Ishikawa (cell line): Measurements from ENCODE around the gene SELPLG.

Experiments
- CEBPB ChIP-seq: IDR thresholded peaks from 2 replicates; pipeline ENCODE4 v1.6.1; 2012
- CREB1 ChIP-seq: IDR thresholded peaks from 2 replicates; pipeline ENCODE4 v1.6.1; 2012; ENCODE audit warnings: low read depth
- EGR1 ChIP-seq: IDR thresholded peaks from 2 replicates; pipeline ENCODE4 v1.6.1; 2012
- EP300 ChIP-seq: IDR thresholded peaks from 2 replicates; pipeline ENCODE4 v1.6.1; 2012; ENCODE audit warnings: borderline replicate concordance
- FOXM1 ChIP-seq: IDR thresholded peaks from 2 replicates; pipeline ENCODE4 v1.6.1; 2012; ENCODE audit warnings: low read depth, borderline replicate concordance
- NFIC ChIP-seq: IDR thresholded peaks from 2 replicates; pipeline ENCODE4 v1.6.1; 2012
- RAD21 ChIP-seq: IDR thresholded peaks from 2 replicates; pipeline ENCODE4 v1.6.1; 2012; ENCODE audit warnings: low read depth
- TAF1 ChIP-seq: IDR thresholded peaks from 2 replicates; pipeline ENCODE4 v1.6.1; 2012; ENCODE audit warnings: low read depth, mild to moderate bottlenecking
- TCF12 ChIP-seq: IDR thresholded peaks from 2 replicates; pipeline ENCODE4 v1.6.1; 2012; ENCODE audit warnings: low read depth
- TEAD4 ChIP-seq: IDR thresholded peaks from 2 replicates; pipeline ENCODE4 v1.6.1; 2012
- YY1 ChIP-seq: IDR thresholded peaks from 2 replicates; pipeline ENCODE4 v1.6.1; 2012; ENCODE audit warnings: low read depth
- ZBTB7A ChIP-seq: IDR thresholded peaks from 2 replicates; pipeline ENCODE4 v1.6.1; 2012; ENCODE audit warnings: low read depth
- TF ChIP-seq, protein P1 (sequence below): IDR thresholded peaks from 2 replicates; pipeline ENCODE4 v1.6.1; 2012
- TF ChIP-seq, protein P2 (sequence below): IDR thresholded peaks from 2 replicates; pipeline ENCODE4 v1.6.1; 2012
- TF ChIP-seq, protein P3 (sequence below): IDR thresholded peaks from 2 replicates; pipeline ENCODE4 v1.6.1; 2012; ENCODE audit warnings: low read depth, mild to moderate bottlenecking

SELPLG gene

DNA sequence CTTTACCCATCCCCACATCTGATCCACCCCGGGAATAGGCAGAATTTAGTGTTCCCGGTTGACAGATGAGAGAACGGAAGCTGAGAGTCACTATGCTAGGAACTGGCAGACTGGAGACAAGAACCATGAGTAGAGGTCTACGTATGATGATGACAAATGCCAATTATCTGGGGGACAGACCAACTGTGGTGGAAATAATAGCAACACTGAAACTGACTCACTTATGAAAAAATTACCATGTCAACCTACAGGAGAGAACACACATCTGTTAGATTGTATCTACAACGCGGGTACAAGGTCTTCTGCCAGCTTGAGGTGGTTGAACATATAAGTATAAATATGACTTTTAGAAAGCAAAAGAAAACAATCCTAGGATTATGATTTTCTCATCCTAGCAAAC, 15.4 kb upstream of the SELPLG start:
- TF ChIP-seq TAF1 = no peak

DNA sequence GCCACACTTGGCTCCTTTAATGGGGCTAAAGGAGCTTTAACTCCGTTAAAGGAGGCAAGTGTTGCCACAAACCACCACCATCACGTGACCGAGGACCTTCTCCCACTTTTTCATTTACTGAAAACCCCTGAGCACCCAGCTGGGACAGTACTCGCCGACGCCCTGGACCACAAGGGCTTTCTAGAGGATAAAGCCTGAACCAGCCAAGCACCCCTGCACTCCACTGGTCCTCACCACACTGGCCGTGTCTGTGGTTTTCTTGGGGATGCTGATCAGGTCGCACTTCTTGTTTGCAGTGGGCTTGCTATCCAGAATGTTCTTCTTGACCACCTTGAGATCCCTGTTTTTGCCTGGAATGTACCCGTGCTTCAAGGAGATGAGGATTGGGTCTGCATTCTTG, 14.7 kb upstream of the SELPLG start:
- TF ChIP-seq, protein P1, sequence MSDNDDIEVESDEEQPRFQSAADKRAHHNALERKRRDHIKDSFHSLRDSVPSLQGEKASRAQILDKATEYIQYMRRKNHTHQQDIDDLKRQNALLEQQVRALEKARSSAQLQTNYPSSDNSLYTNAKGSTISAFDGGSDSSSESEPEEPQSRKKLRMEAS = no peak
- TF ChIP-seq FOXM1 (no peak), YY1 (no peak), CEBPB (no peak), RAD21 (no peak), NFIC (no peak), TAF1 (no peak), EP300 (no peak), TCF12 (no peak)

DNA sequence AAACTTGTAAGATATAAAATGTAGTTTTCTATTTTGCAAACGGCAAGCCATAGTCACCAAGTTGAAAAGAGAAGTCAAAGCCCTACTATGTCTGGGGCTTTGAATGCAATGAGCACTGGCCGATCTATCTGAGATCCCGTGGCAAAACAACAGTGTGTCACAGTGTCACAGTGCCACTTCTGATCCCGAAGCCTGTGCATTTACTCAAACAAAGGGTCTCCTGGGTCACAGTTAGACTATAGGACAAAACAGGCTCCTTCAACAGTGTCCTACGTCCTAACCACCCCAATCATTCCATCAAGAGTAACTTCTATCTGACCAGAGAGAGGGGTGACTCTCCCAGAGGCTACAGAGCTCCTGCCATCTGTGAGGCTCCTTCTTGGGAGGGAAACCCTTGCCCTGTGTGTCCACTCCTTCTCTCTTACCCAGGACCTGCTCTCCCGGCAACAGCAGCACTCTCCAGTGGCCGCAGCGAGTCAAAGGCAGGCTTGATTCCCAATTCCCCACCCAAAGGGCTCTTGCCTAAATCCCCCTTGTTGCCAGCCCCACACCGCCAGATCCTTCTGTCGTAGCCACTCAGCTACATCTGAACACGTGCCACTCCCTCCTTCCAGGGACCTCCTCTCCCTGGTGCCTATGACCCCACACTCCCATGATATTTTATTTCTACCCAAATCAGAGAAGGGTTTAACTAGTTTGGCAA, 14.0 kb upstream of the SELPLG start:
- no peak for TF ChIP-seq EGR1
- TF ChIP-seq YY1 = no peak
- TF ChIP-seq NFIC = no peak
- TF ChIP-seq, protein P2, sequence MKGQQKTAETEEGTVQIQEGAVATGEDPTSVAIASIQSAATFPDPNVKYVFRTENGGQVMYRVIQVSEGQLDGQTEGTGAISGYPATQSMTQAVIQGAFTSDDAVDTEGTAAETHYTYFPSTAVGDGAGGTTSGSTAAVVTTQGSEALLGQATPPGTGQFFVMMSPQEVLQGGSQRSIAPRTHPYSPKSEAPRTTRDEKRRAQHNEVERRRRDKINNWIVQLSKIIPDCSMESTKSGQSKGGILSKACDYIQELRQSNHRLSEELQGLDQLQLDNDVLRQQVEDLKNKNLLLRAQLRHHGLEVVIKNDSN = no peak
- TF ChIP-seq EP300 = no peak
- no peak for TF ChIP-seq RAD21

DNA sequence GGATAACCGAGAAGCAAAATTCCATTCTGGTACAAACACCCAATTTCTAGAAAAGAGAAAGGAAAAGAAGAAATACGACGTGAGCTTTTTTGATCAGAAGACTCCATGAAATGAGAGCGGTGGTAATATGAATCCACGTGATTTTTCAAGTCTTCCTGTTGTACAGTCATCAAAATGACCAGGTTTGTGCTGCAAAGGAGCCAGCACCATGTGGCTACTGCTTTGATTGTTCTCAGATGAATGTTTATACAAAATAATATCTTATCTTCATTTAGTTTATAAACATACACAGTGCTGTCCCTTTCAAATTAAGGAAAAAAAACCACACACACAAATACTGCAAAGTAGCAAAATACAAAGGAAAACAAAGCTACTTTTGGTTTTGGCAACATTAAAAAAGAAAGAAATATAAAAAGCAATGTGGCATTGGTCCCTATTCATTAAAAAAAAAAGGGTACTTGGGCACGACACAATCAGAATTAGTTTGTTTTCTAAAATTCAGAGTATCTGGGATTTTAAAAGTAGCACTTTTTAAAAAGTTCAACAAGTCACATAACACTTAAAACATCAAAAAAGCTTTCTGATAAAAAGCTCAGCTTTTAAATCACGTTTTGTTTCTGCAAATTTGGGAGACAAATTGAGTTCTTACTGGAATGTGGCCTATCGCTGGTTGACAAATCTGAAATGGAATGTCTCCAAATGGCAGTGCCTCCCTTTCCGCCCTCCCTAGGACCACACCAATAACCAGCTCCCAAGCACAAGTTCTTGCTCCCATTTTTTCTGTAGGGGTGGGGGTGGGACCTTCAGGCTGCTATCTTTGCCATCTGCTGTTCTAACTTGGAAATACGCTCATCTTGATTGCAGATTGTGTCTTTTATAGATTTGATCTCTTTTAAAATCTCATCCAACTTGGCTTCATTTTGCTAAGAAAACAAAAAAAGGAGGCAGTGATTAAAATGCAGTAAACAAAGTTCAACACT, 13.2 kb upstream of the SELPLG start:
- TF ChIP-seq, protein P1 = no peak
- TF ChIP-seq FOXM1 = no peak
- TF ChIP-seq CEBPB = no peak
- no peak for TF ChIP-seq ZBTB7A
- TF ChIP-seq RAD21 = no peak
- no peak for TF ChIP-seq NFIC
- no peak for TF ChIP-seq EP300
- TF ChIP-seq TEAD4 = no peak
- TF ChIP-seq, protein P2 = no peak
- TF ChIP-seq CREB1 = no peak
- TF ChIP-seq YY1 = no peak
- TF ChIP-seq TCF12 = no peak
- TF ChIP-seq TAF1 = no peak
- TF ChIP-seq EGR1 = no peak
- TF ChIP-seq, protein P3, sequence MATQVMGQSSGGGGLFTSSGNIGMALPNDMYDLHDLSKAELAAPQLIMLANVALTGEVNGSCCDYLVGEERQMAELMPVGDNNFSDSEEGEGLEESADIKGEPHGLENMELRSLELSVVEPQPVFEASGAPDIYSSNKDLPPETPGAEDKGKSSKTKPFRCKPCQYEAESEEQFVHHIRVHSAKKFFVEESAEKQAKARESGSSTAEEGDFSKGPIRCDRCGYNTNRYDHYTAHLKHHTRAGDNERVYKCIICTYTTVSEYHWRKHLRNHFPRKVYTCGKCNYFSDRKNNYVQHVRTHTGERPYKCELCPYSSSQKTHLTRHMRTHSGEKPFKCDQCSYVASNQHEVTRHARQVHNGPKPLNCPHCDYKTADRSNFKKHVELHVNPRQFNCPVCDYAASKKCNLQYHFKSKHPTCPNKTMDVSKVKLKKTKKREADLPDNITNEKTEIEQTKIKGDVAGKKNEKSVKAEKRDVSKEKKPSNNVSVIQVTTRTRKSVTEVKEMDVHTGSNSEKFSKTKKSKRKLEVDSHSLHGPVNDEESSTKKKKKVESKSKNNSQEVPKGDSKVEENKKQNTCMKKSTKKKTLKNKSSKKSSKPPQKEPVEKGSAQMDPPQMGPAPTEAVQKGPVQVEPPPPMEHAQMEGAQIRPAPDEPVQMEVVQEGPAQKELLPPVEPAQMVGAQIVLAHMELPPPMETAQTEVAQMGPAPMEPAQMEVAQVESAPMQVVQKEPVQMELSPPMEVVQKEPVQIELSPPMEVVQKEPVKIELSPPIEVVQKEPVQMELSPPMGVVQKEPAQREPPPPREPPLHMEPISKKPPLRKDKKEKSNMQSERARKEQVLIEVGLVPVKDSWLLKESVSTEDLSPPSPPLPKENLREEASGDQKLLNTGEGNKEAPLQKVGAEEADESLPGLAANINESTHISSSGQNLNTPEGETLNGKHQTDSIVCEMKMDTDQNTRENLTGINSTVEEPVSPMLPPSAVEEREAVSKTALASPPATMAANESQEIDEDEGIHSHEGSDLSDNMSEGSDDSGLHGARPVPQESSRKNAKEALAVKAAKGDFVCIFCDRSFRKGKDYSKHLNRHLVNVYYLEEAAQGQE = no peak

DNA sequence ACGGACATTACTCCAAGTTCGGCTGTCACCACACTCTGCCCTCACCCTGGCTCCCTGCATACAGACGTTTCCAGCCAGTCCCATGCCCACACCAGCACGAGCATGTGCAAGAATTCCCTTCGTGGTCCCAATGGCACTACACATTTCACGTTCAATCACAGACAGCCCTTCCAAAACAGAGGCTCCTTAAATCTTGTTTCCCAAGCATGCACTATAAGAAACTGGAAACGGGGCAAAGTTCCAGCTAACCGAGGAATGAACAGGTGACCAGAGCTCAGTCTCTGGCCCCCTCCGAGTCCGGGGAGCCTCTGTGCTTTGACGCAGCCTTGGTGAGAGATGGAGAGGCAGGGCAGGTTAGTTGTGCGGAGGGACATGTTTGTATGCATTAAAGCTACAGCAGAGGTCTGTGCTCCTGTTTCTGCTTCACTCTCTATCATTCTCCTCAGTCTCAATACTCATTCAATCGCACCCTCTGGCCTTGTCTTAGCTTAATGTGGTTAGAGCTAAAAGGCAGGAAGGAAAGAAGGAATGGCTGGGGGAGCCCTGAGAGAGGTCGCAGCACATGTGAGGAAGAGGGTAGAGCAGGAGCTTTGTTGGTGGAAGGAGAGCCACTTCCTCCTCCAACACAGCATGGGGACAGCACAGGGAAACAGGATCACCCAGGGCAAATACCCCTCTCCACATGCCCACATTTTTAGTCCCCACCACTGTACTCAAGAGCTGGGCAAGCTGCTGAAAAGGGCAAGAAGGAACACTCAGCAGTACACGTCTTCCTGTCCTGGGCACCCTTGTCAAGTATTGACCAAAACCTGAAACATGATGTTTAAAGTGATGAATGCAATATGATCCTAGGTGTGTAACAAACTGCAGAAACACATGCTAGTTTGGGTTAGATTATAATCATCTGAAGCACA, 12.2 kb upstream of the SELPLG start:
- TF ChIP-seq TAF1 = no peak
- TF ChIP-seq CREB1 = no peak
- TF ChIP-seq FOXM1 = no peak
- TF ChIP-seq EP300 = no peak
- TF ChIP-seq, protein P2 = no peak
- TF ChIP-seq, protein P1 = no peak
- no peak for TF ChIP-seq RAD21
- no peak for TF ChIP-seq EGR1
- no peak for TF ChIP-seq TEAD4
- TF ChIP-seq ZBTB7A = no peak

DNA sequence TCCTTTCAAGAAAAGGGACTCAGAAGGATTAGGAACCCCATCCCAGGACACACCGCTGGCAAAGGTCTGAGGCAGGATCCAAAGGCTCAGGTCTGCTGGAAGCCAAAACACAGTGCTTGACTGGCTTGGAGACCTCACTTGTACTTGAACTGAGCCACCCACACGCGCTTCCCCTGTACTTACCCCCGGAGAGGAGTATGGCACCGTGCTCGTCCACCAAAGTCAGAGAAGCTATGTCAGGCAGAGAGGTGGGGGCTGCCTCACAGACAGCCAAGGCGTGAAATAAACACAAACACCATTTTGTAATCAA, 11.1 kb upstream of the SELPLG start:
- TF ChIP-seq EGR1 (no peak), CEBPB (no peak)
